Activated CD8-positive, alpha-beta memory T cell treated with anti-CD3 and anti-CD28 coated beads for 24 hours (primary cell): Measurements from ENCODE around the gene DOCK2.

ENCODE experiments used
- DNase-seq: peaks from one replicate; pipeline ENCODE4 v3.0.0-alpha.2; 2020

Gene DOCK2

GRCh38 chr5:169695025-169695625 is 58.0 kb downstream of the DOCK2 start:
- no peak for DNase-seq

- DNase-seq = no peak
Observed at GRCh38 chr5:169695919-169696490, 58.9 kb downstream of the DOCK2 start.

GRCh38 chr5:169696621-169697510 is 59.8 kb downstream of the DOCK2 start:
- no peak for DNase-seq

GRCh38 chr5:169697511-169697890 is 60.4 kb downstream of the DOCK2 start:
- no peak for DNase-seq

GRCh38 chr5:169697976-169698375 is 60.9 kb downstream of the DOCK2 start:
- no peak for DNase-seq

GRCh38 chr5:169700611-169701010 is 63.5 kb downstream of the DOCK2 start:
- DNase-seq = no peak

- no peak for DNase-seq
Observed at GRCh38 chr5:169701910-169702451, 64.9 kb downstream of the DOCK2 start.

- DNase-seq = no peak
Observed at GRCh38 chr5:169702693-169703481, 65.8 kb downstream of the DOCK2 start.

GRCh38 chr5:169703813-169704212 is 66.7 kb downstream of the DOCK2 start:
- no peak for DNase-seq

- no peak for DNase-seq
Observed at GRCh38 chr5:169705322-169705721, 68.2 kb downstream of the DOCK2 start.

GRCh38 chr5:169706071-169706470 is 69.0 kb downstream of the DOCK2 start:
- no peak for DNase-seq

GRCh38 chr5:169706758-169707450 is 69.8 kb downstream of the DOCK2 start:
- no peak for DNase-seq

GRCh38 chr5:169707686-169708085 is 70.6 kb downstream of the DOCK2 start:
- DNase-seq = no peak

- no peak for DNase-seq
Observed at GRCh38 chr5:169710675-169711074, 73.6 kb downstream of the DOCK2 start.

- no peak for DNase-seq
Observed at GRCh38 chr5:169711551-169712225, 74.6 kb downstream of the DOCK2 start.

GRCh38 chr5:169712428-169712827 is 75.4 kb downstream of the DOCK2 start:
- DNase-seq = no peak

GRCh38 chr5:169716287-169716686 is 79.2 kb downstream of the DOCK2 start:
- no peak for DNase-seq

- DNase-seq = no peak
Observed at GRCh38 chr5:169717288-169717687, 80.2 kb downstream of the DOCK2 start.

- DNase-seq = no peak
Observed at GRCh38 chr5:169719360-169720314, 82.6 kb downstream of the DOCK2 start.

- DNase-seq = no peak
Observed at GRCh38 chr5:169721771-169722170, 84.7 kb downstream of the DOCK2 start.
